GM12878 (cell line): ENCODE measurements around the gene IZUMO1. TPM values are rescaled to one million over a fixed set of nuclear protein-coding genes. Genes with fewer than 3 reads are reported as not detected.

ENCODE experiments used
- ATF7 ChIP-seq: fragments of 450-650 bp; IDR thresholded peaks from 2 replicates; pipeline ENCODE4 v1.6.1; 2016; ENCODE audit warnings: low read depth, mild to moderate bottlenecking
- BCL11A ChIP-seq: IDR thresholded peaks from 2 replicates; pipeline ENCODE4 v1.6.1; 2011; ENCODE audit warnings: low read depth, low read length
- BHLHE40 ChIP-seq, 2 experiments: fragments of 450-650 bp in 1 of 2; IDR thresholded peaks; 2 replicates each; pipeline ENCODE4 v1.6.1; 2011 to 2017; ENCODE audit warnings: low read depth in 2 of 2, borderline replicate concordance in 1 of 2, improper control_type of control experiment in 1 of 2, low read length in 1 of 2, mild to moderate bottlenecking in 1 of 2
- CHD2 ChIP-seq: IDR thresholded peaks from 2 replicates; pipeline ENCODE4 v1.6.1; 2011; ENCODE audit warnings: low read depth, low read length, improper control_type of control experiment, borderline replicate concordance
- EGR1 ChIP-seq, 2 experiments: IDR thresholded peaks; 1 replicate in 1 of 2; 2 replicates in 1 of 2; pipeline ENCODE4 v1.6.1; 2011 to 2012; ENCODE audit warnings: low read depth in 2 of 2, low read length in 2 of 2, borderline replicate concordance in 1 of 2, mild to moderate bottlenecking in 1 of 2, moderate library complexity in 1 of 2
- ETV6 ChIP-seq, 2 experiments: fragments of 450-650 bp in 1 of 2; IDR thresholded peaks in 1 of 2; conservative IDR thresholded peaks in 1 of 2; 2 replicates each; pipeline ENCODE4 v1.6.1; 2014; ENCODE audit warnings: antibody characterized with exemption in 1 of 2, borderline replicate concordance in 1 of 2, low read depth in 1 of 2, mild to moderate bottlenecking in 1 of 2, moderate library complexity in 1 of 2
- EZH2 ChIP-seq: IDR thresholded peaks from 2 replicates; pipeline ENCODE4 v1.6.1; 2012; ENCODE audit warnings: low read depth, mild to moderate bottlenecking, control low read depth, inconsistent platforms, low read length, borderline replicate concordance; ENCODE audit not compliant: control insufficient read depth
- HCFC1 ChIP-seq: fragments of 150-350 bp; IDR thresholded peaks from 2 replicates; pipeline ENCODE4 v1.6.1; 2014; ENCODE audit warnings: low read length
- HDGF ChIP-seq: fragments of 450-650 bp; IDR thresholded peaks from 2 replicates; pipeline ENCODE4 v1.6.1; 2016; ENCODE audit warnings: antibody characterized with exemption
- MLLT1 ChIP-seq: fragments of 450-650 bp; IDR thresholded peaks from 2 replicates; pipeline ENCODE4 v1.6.1; 2016; ENCODE audit warnings: mild to moderate bottlenecking
- MTA2 ChIP-seq: fragments of 450-650 bp; IDR thresholded peaks from 2 replicates; pipeline ENCODE4 v1.6.1; 2016; ENCODE audit warnings: low read depth, mild to moderate bottlenecking, moderate library complexity
- MTA3 ChIP-seq: IDR thresholded peaks from 2 replicates; pipeline ENCODE4 v1.6.1; 2012; ENCODE audit warnings: low read length, inconsistent platforms, borderline replicate concordance
- POLR2AphosphoS2 ChIP-seq: IDR thresholded peaks from 2 replicates; pipeline ENCODE4 v1.6.1; 2011; ENCODE audit warnings: low read depth, mild to moderate bottlenecking, low read length, improper control_type of control experiment, moderate library complexity
- RAD21 ChIP-seq: IDR thresholded peaks from 2 replicates; pipeline ENCODE4 v1.6.1; 2011; ENCODE audit warnings: mild to moderate bottlenecking, low read depth, low read length, moderate library complexity; ENCODE audit not compliant: insufficient read depth
- RBBP5 ChIP-seq: fragments of 200-600 bp; sonication (generic); conservative IDR thresholded peaks from 2 replicates; pipeline ENCODE4 v1.6.1; 2016
- RELA ChIP-seq: fragments of 450-650 bp; IDR thresholded peaks from 2 replicates; pipeline ENCODE4 v1.8.0; 2014; ENCODE audit warnings: borderline replicate concordance; ENCODE audit not compliant: partially characterized antibody
- RUNX3 ChIP-seq: IDR thresholded peaks from 2 replicates; pipeline ENCODE4 v1.6.1; 2012; ENCODE audit warnings: low read length, inconsistent platforms
- STAT3 ChIP-seq: IDR thresholded peaks from 2 replicates; pipeline ENCODE4 v1.6.1; 2011; ENCODE audit warnings: low read depth, low read length, improper control_type of control experiment
- TCF3 ChIP-seq: IDR thresholded peaks from 2 replicates; pipeline ENCODE4 v1.6.1; 2012; ENCODE audit warnings: low read depth, mild to moderate bottlenecking, low read length, borderline replicate concordance; ENCODE audit not compliant: insufficient read depth
- TCF7 ChIP-seq: IDR thresholded peaks from 2 replicates; pipeline ENCODE4 v1.6.1; 2014; ENCODE audit warnings: antibody characterized with exemption, borderline replicate concordance
- YBX1 ChIP-seq: fragments of 450-650 bp; IDR thresholded peaks from 2 replicates; pipeline ENCODE4 v1.6.1; 2016; ENCODE audit warnings: antibody characterized with exemption
- ZNF24 ChIP-seq: fragments of 450-650 bp; IDR thresholded peaks from 2 replicates; pipeline ENCODE4 v1.6.1; 2017; ENCODE audit warnings: antibody characterized with exemption, mild to moderate bottlenecking
- ZNF592 ChIP-seq: fragments of 450-650 bp; IDR thresholded peaks from 2 replicates; pipeline ENCODE4 v1.6.1; 2017; ENCODE audit warnings: mild to moderate bottlenecking, moderate library complexity
- polyA plus RNA-seq, 11 experiments: library from polyadenylated mRNA; depleted of rRNA in 4 of 11; unstranded in 6 of 11; stranded (reverse) in 5 of 11; fragments of >200 nt; fragmentation: Nextera tagmentation in 4 of 11; fragmentation: Illumina TruSeq in 1 of 11; extraction: Ambion mirVana in 4 of 11; extraction: Trizol in 1 of 11; gene quantifications; 1 replicate in 1 of 11; 2 replicates in 10 of 11; pipeline versions ENCODE4 v1.2.1 to v1.2.3, GENCODE V29; 2011 to 2016; ENCODE audit warnings: inconsistent platforms in 2 of 11, missing spikeins in 2 of 11, low read depth in 1 of 11
- total RNA-seq, 4 experiments: library from RNA; depleted of rRNA in 3 of 4; stranded (reverse); fragments of >200 nt in 3 of 4; fragmentation: Illumina TruSeq in 1 of 4; extraction: Trizol in 1 of 4; gene quantifications; 2 replicates each; pipeline versions ENCODE4 v1.2.1 to v1.2.3, GENCODE V29; 2013 to 2021
- TF ChIP-seq, protein P1 (sequence below): fragments of 450-650 bp; IDR thresholded peaks from 2 replicates; pipeline ENCODE4 v1.6.1; 2017; ENCODE audit warnings: borderline replicate concordance

IZUMO1 gene
- total and polyA plus RNA-seq, 10 of the 15 experiments (the other 5 are each of a cell fraction or from before 2014, with no cell fraction given) = not detected

GRCh38 chr19:48713864-48714755 lies 32.6 kb downstream of the IZUMO1 start (continued):
- TF ChIP-seq RBBP5 (no peak), TCF3 (no peak), MTA3 (no peak), ZNF24 (no peak), CHD2 (peak; percentile 84), EZH2 (no peak), BCL11A (no peak), RELA (no peak), ATF7 (0 out of 2 replicates have a peak, but pooled peaks have one; percentile 9), MTA2 (no peak), ETV6 (conservative IDR thresholded peaks at IDR 0.05 in 1 of 2, IDR thresholded peaks at IDR 0.05 in 1 of 2; ENCODE audit: borderline replicate concordance in 1 of 2, low read depth in 1 of 2) (no peak), ZNF592 (no peak), RUNX3 (no peak), BHLHE40 (IDR thresholded peaks at IDR 0.05; ENCODE audit: borderline replicate concordance in 1 of 2, low read depth in 2 of 2, low read length in 1 of 2) (peak in 1 of 2 experiments; percentile 62; a peak in 2 of 4 replicates), YBX1 (no peak), POLR2AphosphoS2 (no peak), HCFC1 (no peak), HDGF (peak; percentile 100), TCF7 (no peak), MLLT1 (0 out of 2 replicates have a peak, but pooled peaks have one; percentile 14), RAD21 (no peak), EGR1 (IDR thresholded peaks at IDR 0.05; ENCODE audit: borderline replicate concordance in 1 of 2, low read depth in 2 of 2, low read length in 2 of 2) (0 out of 3 replicates have a peak, but pooled peaks of 1 of the 2 experiments have one; percentile 6), STAT3 (no peak)
- TF ChIP-seq, protein P1, sequence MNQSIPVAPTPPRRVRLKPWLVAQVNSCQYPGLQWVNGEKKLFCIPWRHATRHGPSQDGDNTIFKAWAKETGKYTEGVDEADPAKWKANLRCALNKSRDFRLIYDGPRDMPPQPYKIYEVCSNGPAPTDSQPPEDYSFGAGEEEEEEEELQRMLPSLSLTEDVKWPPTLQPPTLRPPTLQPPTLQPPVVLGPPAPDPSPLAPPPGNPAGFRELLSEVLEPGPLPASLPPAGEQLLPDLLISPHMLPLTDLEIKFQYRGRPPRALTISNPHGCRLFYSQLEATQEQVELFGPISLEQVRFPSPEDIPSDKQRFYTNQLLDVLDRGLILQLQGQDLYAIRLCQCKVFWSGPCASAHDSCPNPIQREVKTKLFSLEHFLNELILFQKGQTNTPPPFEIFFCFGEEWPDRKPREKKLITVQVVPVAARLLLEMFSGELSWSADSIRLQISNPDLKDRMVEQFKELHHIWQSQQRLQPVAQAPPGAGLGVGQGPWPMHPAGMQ = no peak
